ENCODE data around the gene DBNL. TPM values are rescaled to one million over a fixed set of nuclear protein-coding genes. Genes with fewer than 3 reads are reported as not detected.

The DBNL gene
- total and polyA plus RNA-seq, 2 of the 13 experiments (the other 11 are each of a cell fraction or from before 2014, with no cell fraction given), result 20.8 to 35.1 TPM

GRCh38 chr7:44044315-44045225 lies at the start of gene DBNL (continued):
- TF ChIP-seq NR3C1 (CRISPR knock-in tag; IDR thresholded peaks at IDR 0.05) (no peak), ZNF362 (CRISPR knock-in tag; IDR thresholded peaks at IDR 0.05; ENCODE audit: borderline replicate concordance) (no peak), ZNF232 (CRISPR knock-in tag; IDR thresholded peaks at IDR 0.05; ENCODE audit: borderline replicate concordance) (no peak), KLF16 (CRISPR knock-in tag; IDR thresholded peaks at IDR 0.05) (peak in 1 of 2 experiments; percentile 70; a peak in 1 of 4 replicates), SMC3 (IDR thresholded peaks at IDR 0.05; ENCODE audit: low read length) (no peak), SMAD9 (CRISPR knock-in tag; IDR thresholded peaks at IDR 0.05) (no peak), PAXIP1 (CRISPR knock-in tag; conservative IDR thresholded peaks at IDR 0.05) (peak; percentile 42; the same call in 1 of the 2 replicates), MIXL1 (CRISPR knock-in tag; IDR thresholded peaks at IDR 0.05) (0 out of 2 replicates have a peak, but pooled peaks have one; percentile 18), RBFOX2 (IDR thresholded peaks at IDR 0.05; ENCODE audit: low read depth, low read length) (peak; percentile 96), ZNF776 (CRISPR knock-in tag; IDR thresholded peaks at IDR 0.05) (peak; percentile 64; the same call in 1 of the 2 replicates), NCOR1 (IDR thresholded peaks at IDR 0.05; ENCODE audit: borderline replicate concordance, low read length) (no peak), ZNF136 (CRISPR knock-in tag; IDR thresholded peaks at IDR 0.05; ENCODE audit: low read depth) (no peak), ZNF839 (CRISPR knock-in tag; IDR thresholded peaks at IDR 0.05; ENCODE audit: borderline replicate concordance) (peak; percentile 40; the same call in 1 of the 2 replicates), ZNF331 (CRISPR knock-in tag; IDR thresholded peaks at IDR 0.05) (0 out of 2 replicates have a peak, but pooled peaks have one; percentile 9), MXI1 (IDR thresholded peaks at IDR 0.05; ENCODE audit: borderline replicate concordance, low read depth, low read length) (peak; percentile 89; the same call in 1 of the 3 replicates), ZNF749 (CRISPR knock-in tag; IDR thresholded peaks at IDR 0.05; ENCODE audit: borderline replicate concordance) (peak; percentile 70; the same call in 1 of the 2 replicates), ZNF430 (CRISPR knock-in tag; IDR thresholded peaks at IDR 0.05) (peak; percentile 70), CEBPG (CRISPR knock-in tag; IDR thresholded peaks at IDR 0.05) (no peak)
- TF ChIP-seq, protein P1, sequence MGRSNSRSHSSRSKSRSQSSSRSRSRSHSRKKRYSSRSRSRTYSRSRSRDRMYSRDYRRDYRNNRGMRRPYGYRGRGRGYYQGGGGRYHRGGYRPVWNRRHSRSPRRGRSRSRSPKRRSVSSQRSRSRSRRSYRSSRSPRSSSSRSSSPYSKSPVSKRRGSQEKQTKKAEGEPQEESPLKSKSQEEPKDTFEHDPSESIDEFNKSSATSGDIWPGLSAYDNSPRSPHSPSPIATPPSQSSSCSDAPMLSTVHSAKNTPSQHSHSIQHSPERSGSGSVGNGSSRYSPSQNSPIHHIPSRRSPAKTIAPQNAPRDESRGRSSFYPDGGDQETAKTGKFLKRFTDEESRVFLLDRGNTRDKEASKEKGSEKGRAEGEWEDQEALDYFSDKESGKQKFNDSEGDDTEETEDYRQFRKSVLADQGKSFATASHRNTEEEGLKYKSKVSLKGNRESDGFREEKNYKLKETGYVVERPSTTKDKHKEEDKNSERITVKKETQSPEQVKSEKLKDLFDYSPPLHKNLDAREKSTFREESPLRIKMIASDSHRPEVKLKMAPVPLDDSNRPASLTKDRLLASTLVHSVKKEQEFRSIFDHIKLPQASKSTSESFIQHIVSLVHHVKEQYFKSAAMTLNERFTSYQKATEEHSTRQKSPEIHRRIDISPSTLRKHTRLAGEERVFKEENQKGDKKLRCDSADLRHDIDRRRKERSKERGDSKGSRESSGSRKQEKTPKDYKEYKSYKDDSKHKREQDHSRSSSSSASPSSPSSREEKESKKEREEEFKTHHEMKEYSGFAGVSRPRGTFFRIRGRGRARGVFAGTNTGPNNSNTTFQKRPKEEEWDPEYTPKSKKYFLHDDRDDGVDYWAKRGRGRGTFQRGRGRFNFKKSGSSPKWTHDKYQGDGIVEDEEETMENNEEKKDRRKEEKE (IDR thresholded peaks at IDR 0.05), result no peak
